HG03457 (cell line): Measurements from ENCODE around the gene NELL2.

Experiments
- ATAC-seq: cut with Tn5 transposase; IDR thresholded peaks from one replicate; pipeline ENCODE4 v1.9.1; 2021; ENCODE audit warnings: moderate number of reproducible peaks; ENCODE audit not compliant: unreplicated experiment

The NELL2 gene

GRCh38 chr12:44627387-44628166 is 248.5 kb downstream of the NELL2 start:
- no peak for ATAC-seq

DNA sequence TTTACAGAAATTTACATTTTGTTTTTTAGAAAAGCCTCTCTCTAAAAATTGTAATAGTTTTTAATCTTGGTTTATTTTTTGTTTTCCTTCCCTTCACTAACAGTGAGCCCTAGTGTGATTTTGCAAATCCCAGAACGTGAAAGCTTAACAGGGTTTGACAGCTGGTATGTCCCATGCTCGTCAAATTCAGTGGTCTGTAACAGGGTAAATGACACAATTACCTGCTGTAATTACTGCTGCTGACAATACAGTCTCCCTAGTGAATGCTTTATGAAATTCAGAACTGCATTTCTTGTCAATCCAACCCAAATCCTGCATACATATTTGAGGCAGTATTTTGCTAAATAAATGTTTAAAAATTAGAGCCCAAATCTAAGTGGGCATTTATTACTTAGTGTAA is 249.2 kb downstream of the NELL2 start:
- ATAC-seq, result no peak

- no peak for ATAC-seq
These were observed 257.2 kb downstream of the NELL2 start for GRCh38 chr12:44618946-44619345.

- no peak for ATAC-seq
These were observed 259.7 kb downstream of the NELL2 start for GRCh38 chr12:44616402-44616801.

DNA sequence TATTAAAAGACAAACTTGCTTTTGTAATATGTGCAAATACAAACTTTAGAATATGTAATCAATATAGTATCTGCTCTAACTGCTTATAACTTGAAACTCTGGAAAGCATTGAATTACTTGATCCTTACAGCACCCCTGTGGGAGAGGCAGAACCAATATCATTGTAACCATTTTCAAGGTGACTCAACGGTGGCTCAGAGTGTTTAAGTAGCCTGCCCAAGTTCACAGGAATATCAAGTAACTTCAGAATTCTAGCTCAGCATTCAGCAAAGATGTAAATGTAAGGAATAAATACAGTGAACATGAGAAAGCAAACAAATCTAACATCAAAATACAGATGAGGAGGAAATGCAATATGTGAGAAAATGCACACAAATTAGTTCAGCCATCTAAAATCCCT is 264.6 kb downstream of the NELL2 start:
- ATAC-seq, result no peak

DNA sequence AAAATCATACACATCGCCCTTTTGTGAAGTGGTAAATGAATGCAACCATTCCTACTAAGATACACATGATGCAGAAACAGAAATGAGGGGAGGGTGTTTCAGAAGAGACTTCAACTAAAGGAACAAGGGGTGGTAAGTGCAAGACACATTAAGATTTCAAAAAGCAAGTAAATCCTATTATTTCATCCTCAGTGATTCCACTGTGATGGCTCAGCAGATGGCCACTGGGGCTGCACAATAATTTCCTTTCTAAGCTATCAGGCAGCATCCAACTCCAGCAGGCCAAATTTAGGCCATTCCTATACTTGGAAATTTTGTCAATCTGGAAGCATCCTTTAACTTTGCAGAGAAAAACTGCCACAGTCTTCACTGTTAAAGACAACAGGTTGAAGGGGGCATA is 272.4 kb downstream of the NELL2 start:
- ATAC-seq, result no peak

GRCh38 chr12:44592626-44593025 is 283.5 kb downstream of the NELL2 start:
- no peak for ATAC-seq

DNA sequence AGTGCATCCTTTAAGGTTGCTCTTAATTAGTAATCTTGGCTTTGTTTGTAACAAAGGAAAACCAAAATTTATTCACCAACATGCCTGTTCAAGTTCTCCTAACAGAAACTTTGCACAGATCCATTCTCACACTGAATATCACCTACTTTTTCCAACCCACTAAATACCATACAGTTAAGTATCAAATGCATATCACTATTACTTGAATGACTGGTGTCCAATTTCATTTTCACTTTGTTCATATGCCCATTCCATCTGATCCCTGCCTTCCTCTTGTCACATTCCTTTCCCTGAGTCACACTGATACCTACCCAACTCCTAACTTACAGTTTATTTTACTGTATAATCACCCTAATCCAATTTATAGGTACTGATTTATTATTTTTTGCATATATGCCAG is 286.4 kb downstream of the NELL2 start:
- no peak for ATAC-seq

GRCh38 chr12:44588651-44589050 is 287.5 kb downstream of the NELL2 start:
- ATAC-seq, result no peak

GRCh38 chr12:44584625-44585024 is 291.5 kb downstream of the NELL2 start:
- ATAC-seq, result no peak

DNA sequence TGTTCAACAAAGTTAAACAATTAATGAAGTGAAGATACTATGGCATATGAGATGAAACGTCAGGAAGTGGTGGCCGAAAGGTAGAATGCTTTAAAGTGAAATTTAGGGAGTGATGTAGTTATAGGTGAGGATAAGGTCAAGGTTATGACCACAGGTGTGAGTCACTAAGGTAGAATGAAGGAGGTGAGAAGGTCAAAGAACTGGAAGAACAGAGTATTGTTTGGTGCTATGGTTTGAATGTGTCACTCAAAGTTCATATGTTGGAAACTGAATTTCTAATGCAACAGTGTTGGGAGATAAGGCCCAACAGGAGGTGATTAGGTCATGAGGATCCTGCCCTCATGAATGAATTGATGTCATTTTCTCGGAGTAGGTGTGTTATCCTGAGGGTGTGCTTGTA is 293.6 kb downstream of the NELL2 start:
- ATAC-seq, result no peak

GRCh38 chr12:44581642-44582242 is 294.4 kb downstream of the NELL2 start:
- ATAC-seq, result no peak

- ATAC-seq, result no peak
These were observed 301.5 kb downstream of the NELL2 start for GRCh38 chr12:44574586-44574985.

GRCh38 chr12:44573723-44574122 is 302.4 kb downstream of the NELL2 start:
- ATAC-seq, result no peak

DNA sequence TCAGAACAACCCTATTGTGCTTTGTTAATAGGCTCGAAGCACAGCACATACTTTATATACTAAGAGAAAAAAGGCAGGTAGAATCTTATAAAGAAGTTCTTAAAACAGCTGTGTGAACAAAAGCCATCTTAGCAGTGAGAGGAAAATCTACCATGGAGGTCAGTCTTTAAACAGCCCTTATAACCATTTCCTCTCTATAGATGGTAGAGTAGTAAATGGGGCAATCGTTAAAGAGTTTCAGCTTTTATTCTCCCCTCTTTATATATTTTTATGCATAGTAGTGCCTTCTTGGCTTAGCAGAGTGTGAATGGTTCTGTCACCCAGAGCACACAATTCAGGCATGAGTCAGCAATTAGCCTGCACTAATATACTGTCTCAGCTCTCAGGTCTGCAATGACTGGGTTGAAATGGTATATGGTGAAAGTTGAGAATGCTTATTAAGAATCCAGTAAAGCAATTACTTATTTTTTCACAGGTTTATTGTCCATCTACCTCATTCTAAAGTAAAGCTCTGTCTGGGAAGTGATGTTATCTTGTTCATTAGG is 305.0 kb downstream of the NELL2 start:
- ATAC-seq, result no peak

DNA sequence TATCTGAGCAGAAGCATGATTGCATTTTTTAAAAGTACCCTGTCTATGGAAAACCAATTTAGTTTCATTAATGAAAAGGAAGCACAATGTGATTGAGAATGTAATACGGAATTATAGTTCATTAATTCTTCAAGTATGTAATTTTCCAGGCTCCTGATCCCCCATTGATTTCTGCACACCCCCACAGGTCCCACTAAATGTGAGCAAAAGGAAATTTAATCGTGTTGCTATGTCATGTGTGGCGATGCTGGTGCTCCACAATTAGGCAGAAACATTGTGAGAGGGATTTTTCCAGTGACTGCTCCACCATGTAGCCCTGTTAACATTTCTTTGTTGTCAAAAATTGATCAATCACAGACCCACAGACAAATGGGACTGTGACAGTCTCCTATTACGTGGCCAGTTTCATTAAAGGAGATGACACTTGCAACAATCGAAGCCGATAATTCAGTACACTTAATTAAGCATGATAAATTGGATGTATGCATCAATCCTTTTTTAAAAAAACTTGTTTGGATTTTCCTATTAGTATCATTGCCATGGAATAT is 306.0 kb downstream of the NELL2 start:
- no peak for ATAC-seq

DNA sequence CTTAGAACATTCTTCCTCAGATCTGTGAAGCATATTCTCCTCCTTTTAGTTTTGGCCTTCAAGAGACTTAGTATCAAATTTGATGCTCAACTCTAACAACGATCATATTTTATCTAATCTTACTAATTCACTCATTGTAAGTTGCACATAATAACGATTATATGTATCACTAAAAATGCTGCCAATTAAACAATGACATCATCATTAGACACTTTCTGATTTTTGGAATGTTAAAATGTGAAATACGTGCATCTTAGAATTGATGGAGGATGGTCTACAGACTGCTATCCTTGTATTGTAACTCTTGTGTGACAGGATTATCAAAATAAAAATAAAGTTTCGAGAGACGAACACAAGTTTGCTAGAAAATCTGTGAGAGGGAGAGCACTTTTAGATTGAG is 311.0 kb downstream of the NELL2 start:
- ATAC-seq, result no peak

DNA sequence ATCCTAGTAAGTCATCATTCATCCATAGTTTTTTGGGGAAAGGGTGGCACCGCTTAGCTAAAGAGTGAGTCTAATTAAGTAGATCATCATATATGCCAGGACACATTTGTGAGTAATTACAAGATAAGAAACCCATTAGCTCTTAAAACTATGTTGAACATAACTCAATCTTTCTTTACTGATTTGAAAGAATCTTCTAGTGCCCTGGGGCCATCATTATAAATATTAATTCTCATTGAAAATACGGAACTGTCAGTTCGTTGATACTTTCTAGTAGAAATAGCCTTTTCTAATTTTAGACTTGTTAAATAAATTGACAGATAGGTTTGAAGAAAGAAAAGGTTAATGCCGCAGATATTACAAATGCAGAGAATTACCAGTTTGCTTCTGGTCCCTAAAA is 312.6 kb downstream of the NELL2 start:
- no peak for ATAC-seq

- no peak for ATAC-seq
These were observed 317.6 kb downstream of the NELL2 start for GRCh38 chr12:44558340-44559100.

DNA sequence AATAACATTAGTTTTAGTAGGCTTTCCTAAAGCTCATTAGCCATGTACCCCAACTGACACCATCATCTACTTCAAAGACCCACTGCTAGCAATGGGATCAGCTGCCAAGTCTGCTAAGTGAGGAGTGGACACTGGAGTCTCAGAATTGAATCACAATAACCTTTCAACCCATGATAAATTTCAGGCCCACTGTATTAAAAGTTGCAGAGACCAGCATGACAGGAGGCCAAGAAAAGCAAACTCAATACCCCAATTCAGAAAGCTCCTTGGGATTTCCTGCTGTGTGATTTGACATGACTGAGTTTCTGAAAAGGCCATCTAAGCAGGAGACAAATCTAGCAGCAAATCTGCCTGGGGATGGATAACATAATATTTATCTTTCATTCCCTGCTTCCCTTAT is 320.7 kb downstream of the NELL2 start:
- ATAC-seq, result no peak

DNA sequence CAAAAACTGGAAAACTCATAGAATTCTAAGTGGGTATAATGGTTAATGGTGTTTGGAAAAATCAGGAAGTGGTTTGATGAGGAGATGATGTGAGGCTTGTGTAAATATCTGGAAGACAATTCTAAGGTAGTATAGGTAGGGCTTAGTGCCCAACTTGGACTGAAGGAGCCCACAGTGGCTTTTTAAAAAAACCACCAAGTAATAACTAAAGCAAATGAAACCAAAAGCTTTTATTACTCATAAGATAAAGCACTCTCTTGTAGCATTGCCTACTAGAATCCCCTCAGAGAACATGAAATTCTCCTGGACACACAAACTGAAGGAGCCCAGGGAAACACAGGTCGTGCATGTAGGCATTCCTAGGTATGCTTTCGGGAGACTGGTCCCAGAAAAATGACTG is 324.5 kb downstream of the NELL2 start:
- no peak for ATAC-seq
